HUDEP-2 (cell line): ENCODE data around the gene OSCAR.

ENCODE experiments used
- DNase-seq, 76 experiments: peaks; one replicate each; lab custom pipeline; 2025; ENCODE audit not compliant: unreplicated experiment in 76 of 76; lab: John Stamatoyannopoulos, UW

Gene OSCAR

GRCh38 chr19:54100561-54100960 is at the start of gene OSCAR:
OSCAR (minus strand) TSS chr19:54100803; CDS start chr19:54100792, 11 bp downstream.
- no peak for DNase-seq

GRCh38 chr19:54149021-54149812 is 48.6 kb upstream of the OSCAR start:
- no peak for DNase-seq

GRCh38 chr19:54148158-54148557 is 47.6 kb upstream of the OSCAR start:
- DNase-seq, result no peak

GRCh38 chr19:54147676-54148075 is 47.1 kb upstream of the OSCAR start:
- DNase-seq, result no peak

- DNase-seq, result no peak
Measured at GRCh38 chr19:54145541-54146158, 45.0 kb upstream of the OSCAR start.

- no peak for DNase-seq
Measured at GRCh38 chr19:54142166-54142780, 41.7 kb upstream of the OSCAR start.

- no peak for DNase-seq
Measured at GRCh38 chr19:54141356-54141755, 40.8 kb upstream of the OSCAR start.

GRCh38 chr19:54138489-54139256 is 38.1 kb upstream of the OSCAR start:
- peak in 12 of 76 experiments; percentile 5 to 47 (median 16) for DNase-seq

GRCh38 chr19:54137699-54138488 is 37.3 kb upstream of the OSCAR start, which contains the start of gene CNOT3:
CNOT3 (plus strand) TSS chr19:54137762; CDS start chr19:54142979, 5,217 bp downstream.
- peak in 6 of 76 experiments; percentile 25 to 52 (median 37) for DNase-seq

GRCh38 chr19:54136864-54137698 is 36.5 kb upstream of the OSCAR start:
- DNase-seq, result peak; percentile 55 to 100 (median 100)

- peak in 2 of 76 experiments; percentile 46 to 54 for DNase-seq
Measured at GRCh38 chr19:54136086-54136863, 35.7 kb upstream of the OSCAR start.

GRCh38 chr19:54133957-54134590 is 33.5 kb upstream of the OSCAR start:
- no peak for DNase-seq

- DNase-seq, result peak in 11 of 76 experiments; percentile 3 to 29 (median 11)
Measured at GRCh38 chr19:54133312-54133956, 32.8 kb upstream of the OSCAR start.

- DNase-seq, result no peak
Measured at GRCh38 chr19:54129617-54129996, 29.0 kb upstream of the OSCAR start.

- DNase-seq, result no peak
Measured at GRCh38 chr19:54128796-54129616, 28.4 kb upstream of the OSCAR start.

GRCh38 chr19:54128441-54128725 is 27.8 kb upstream of the OSCAR start:
- DNase-seq, result no peak
